CD4-positive, alpha-beta T cell treated with Interleukin-21 for 1 hour (primary cell): ENCODE results near the gene DIO3.
A peak's percentile ranks its signal among the peaks of the same experiment; 100 is the strongest.

Source experiments
- DNase-seq: peaks from one replicate; pipeline ENCODE4 v3.0.0-alpha.2; 2020

The DIO3 gene

DNA sequence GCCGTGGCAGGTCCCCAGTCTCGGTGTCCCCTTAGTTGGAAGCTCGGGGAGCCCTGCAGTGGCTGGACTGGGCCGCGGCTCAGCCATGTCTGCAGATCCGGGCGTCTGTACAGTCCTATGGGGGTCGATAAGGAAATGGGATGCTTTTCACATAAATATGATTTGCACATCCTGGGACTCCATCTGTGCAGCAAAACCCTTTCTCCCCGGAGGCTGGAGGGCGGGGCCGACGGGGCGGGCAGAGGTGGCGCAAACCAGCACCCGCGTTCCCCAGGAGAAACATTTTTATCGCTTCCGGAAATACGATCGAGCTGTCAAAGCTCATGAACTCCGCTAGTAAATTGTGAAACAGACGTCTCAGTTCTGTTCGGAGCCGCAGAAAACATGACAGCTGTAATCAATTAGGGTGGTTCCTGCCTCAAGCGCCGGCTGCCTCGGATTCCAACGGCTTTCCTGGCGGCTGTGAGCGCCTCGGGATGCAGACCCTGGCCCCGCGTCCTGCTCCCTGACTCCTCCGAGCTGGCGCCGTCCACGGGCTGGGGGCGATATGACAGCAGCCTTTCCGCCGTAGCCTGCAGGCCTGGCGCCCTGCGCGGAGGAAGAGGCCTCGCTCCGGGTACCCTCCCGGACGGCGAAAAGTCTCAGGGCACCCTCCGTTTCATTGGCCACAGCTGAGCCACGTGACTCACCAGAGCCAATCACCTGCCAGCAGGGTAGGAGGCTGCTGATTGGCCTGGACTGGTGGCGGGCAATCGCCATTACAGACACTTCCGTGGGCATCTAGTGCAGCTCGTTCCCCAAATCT lies 23.0 kb downstream of the DIO3 start:
- no peak for DNase-seq

DNA sequence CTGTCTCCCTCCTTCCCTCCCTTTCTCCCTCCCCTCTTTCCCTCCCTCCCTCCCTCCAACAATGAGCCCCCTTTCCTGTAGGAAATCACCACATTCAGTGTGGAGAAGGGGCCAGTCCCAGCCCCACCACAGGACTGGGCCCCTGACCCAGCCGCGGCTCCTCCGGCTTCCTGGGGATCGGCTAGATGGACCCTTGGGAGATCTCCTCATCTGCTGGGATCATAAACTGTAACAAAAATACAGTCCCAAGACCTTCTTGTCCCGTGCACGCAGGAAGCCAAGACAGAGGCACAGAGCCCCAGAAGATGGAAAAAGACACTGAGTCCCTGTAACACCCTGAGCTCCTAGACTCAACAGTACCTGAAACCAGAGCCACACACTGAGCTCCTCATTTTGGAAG lies 23.9 kb downstream of the DIO3 start:
- DNase-seq: no peak

DNA sequence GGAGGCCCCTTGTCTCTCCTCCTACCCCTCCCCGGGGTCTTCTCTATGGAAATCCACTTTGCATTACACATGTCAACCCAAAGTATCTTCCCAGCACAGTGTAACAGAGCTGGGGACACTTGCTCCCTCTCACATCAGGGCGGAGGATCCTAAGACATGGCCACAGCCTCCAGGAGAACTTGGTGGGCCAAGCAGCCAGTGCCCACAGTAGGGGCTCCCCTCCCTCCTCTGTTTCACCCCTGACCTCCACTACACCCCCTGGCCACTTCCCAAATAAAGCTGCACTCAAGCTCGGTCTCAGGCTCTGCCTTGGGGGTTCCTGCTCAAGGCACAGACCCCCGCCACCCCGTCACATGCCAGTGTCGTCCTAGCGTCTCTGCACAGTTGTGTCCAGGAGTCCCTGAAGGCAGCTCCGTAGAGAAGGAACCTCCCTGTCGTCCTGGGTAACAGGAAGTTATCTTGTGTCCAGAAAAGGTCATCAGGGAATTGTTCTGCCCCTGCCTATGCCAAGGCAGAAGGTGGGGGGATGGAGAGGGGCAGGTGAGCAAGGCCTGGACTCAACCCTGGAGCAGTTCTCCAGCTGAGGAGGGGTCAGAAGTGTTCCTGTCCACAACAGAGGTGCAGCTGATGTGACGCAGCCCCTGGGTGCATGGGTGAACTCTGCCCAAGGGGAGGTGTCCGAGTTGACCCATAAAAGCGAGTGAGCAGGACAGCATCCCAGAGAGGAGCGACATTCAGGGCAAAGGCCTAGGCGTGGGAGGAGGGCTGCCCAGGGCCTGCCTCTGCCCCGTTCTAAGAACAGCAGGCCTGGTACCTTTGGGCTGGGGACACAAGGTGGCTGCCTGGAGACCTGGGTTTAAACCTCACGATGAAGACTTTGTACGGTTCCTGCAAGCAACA lies 25.5 kb downstream of the DIO3 start:
- no peak for DNase-seq

DNA sequence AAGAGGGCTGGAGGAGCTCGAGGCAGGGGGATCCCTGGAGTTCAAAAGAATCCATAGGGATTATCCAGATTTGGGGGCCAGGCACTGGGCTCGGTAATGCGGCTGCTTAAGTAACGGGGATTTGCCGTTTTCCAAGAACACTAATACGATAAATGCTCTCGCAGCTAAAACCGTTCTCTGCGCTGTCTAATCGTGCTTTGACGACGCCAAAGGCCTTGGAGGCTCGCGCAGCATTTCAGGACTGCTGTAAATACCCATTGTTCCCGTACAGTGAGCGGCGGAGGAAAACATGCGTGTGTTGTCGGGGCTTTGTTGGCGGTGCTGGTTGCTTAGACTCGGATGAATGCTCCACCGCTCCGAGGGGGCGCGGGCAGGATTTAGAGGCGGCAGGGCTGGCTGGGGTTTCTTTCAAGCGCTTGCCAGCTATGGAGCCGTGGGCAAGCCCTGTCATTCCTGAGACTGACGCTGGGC lies 26.2 kb downstream of the DIO3 start:
- DNase-seq: no peak

DNA sequence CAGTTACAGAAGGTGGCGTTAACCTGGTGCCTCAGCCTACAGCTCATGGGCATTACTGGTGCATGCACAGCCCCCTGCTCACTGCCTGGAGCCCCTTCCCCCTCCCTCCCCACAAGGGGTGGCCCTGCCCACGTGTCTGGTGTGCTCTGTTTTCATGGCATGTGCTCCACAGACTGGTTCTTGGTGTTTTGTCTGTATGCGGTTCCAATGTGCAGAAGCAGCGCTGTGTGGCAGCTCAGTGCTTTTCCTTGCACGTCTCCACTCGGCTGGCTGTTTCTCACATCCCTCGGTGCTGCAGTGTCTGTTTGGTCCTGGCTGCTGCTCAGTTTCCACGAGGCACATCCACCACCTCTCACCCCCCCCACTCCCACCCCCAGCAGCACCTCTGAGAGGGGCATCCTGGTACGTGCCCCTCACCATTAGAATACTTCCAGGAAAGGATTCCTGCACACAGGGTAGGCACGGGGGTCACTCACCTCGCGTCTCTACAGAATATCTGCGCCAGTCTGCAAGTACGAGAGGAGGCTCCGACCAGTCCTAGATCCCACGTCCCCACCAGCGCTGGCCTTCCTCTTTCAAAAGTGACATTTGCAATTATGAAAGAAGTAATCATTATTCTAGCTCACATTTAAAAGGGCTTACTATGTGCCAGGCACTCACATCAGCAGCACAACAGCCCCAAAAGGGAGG lies 27.1 kb downstream of the DIO3 start:
- no peak for DNase-seq

DNA sequence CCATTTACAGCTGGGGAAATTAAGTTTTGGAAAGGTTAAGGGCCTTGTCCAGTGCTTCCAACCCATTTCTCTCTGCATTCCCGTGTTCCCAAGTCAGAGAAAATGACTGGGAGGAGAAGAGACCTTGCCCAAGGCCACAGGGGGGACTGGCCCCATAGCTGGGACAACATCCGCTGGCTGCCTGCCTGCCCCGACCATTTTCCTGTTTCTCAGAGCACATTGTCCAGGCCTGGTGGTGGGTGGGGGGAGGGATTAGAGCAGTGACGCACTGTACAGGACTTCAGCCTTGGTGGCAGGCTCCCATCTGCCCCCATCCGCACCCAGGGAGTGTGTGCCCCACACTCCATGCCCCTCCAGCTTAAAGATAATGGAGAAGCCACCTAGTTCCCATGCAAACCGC lies 27.7 kb downstream of the DIO3 start:
- DNase-seq: no peak

DNA sequence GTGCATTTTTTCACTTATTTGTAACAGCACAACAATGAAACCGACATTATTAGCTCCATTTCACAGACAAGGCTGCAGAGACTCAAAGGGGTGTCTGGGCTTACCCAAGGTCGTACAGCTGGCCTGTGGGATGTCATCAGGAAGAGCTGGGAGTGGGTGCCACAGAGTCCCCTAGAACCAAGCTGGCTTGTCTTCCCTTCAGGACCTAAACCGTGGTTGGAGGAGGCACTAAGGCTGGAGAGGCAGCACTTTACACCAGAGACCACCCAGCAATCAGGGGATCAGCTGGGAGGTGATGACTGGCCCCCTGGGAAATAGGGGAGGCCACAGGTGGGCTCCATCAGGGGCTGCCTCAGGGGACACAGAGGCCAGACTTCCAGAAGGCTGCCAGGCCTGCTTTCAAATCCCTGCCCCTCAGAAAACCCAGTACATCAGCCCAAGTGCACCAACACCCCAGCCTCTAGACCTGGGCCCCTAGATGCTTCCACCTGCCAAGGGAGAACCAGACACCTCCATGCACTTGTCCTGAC lies 28.3 kb downstream of the DIO3 start:
- DNase-seq: no peak

DNA sequence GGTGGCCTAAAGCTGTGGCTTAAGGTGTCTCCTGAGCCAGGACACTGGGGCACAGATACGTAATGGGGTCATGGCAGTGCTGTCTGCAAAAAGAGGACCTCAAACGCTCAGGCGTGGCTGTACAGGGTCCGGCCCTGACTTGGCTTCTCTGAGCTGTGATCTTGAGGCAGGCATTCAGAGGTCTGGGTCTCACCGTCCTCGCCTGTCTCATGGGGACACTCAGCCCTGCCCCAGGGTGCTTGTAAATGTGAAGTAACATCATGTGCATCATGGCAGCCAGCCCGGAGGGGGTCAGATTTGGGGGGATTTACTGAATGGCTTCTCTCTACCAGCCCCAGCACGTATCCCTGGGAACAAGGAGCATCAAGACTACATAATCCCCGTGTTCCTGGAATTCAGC lies 28.8 kb downstream of the DIO3 start:
- DNase-seq: no peak

DNA sequence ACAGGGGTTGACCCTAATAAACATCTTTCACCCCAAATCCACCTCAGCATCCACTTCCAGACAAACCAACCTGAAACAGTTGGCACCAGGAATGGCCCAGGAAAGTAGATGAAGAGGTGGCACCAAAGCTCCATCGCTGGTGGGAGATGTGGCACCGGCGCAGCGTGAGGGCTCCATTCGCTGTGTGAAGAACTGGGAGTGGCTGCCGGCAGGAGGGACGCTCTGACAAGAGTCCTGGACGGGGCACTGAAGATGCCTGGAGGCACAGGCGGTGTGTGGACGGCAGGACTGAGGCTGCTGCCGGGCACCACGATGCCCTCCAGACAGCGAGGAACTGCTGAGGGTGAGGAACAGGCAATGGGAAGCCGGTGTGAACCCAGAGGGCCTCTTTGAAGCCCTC lies 29.3 kb downstream of the DIO3 start:
- no peak for DNase-seq

DNA sequence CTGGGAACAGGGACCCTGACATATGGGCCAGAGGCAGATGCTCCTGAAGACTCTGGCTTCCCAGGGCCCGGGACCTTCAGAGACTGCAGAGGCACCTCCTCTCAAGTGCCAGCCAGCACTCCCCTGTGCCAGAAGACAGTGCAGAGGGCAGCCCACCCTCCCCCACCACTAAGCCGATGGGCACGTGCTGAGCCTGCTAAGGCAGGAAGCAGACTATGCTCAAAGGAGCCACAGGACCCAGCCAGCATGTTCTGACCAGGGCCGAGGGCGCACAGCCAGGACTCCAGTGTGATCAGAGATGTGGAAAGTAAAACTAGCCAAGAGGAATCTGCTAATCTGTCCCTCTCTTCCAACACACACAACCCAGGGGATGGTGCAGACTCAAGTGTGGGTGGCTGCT lies 29.8 kb downstream of the DIO3 start:
- no peak for DNase-seq

DNA sequence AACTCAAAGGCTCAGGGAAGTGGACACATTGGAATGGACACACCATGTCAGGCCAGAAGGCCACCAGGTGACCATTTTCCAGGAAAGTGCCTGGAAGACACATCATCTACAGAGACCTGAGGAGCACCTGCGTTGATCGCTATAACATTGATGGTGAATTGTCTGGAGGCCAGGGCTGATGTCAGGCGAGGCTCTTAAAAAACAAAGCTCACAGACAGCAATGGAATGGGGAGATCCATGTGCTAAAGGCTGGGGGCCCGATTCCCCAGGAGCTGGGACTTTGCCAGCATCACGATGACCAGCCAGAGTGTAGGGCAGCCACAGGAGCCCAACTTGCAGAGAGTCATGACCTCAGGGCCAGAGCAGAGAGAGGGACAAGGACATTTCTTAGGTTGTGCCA lies 30.3 kb downstream of the DIO3 start:
- no peak for DNase-seq

DNA sequence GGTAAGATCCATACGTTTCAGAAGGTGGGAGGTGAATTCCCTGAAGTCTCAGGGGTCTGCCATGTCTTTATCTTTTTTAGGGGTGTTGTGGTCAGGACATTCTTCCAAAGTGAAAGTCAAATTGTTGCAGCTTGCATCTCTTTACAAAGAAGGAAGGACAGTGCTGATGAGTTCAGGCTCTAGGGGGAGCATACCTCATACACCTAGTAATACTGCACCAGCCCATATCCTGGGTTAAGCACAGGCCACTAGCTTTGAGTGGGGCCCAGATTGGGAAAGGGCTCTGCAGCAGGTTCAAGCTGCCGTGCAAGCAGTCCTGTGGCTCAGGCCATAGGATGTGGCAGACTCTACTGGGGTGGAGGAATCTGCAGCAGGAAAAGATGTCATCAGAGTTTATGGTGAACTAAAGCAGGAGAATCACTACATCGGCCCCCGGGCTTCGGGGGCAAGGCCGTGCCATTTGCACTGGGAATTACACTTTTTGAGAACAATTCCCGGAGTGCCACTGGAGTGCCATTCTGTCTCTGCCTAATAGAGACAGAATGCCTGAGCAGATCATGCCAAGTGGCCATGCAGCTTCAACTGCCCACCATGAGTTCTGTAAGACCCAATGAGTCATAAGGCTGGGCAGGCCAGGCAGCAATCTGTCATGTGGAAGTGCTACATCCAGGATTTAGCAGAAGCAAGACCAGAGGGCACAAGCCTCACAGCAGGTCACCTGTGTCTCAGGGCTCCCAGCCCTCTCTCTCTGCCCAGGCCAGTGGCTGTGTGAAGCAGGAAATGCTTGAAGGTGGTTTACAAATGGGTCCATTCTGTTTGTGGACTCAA lies 32.3 kb downstream of the DIO3 start:
- DNase-seq: no peak

DNA sequence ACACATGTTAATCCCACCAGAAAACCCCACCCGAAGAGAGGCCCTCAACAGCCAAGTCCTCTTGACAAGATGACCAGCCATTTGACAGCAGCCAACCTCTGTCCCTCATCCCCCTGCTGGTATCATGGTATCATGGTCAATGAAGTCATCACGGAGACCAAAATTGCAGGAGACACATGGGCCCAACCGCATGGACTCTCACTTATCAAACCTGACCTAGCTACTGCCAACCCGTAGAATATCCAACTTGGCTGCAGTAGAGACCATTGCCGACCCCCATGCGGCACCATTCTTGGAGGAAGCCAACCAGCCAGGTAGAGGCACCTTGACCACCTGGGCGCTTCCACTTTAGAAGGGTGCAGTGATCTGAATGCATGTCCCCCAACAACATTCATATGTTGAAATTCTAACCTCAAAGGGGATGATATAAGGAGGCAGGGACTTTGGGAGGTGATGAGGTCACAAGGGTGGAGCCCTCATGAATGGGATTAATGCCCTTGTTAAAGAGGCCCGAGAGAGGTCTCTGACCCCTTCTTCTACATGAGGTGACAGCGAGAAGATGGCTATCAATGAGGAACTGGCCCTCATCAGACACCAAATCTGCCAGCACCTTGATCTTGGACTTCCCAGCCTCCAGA lies 33.3 kb downstream of the DIO3 start:
- no peak for DNase-seq

DNA sequence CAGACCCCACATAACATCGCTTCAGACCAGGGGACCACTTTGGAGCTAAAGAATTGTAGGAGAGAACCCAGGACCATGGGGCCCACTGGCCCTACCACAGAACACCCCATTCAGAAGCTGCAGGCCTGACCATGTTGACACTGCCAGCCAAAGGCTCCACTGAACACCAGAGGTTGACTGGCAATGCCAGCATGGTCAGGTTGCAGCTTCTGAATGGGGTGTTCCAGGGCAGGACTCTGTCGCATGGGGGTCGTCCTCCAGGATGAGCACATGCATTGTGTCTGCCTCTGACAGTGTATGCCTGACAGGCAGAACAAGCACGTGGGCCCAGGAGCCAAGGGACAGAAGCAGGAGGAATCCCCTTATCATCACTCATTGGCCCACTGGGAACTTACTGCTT lies 34.1 kb downstream of the DIO3 start:
- no peak for DNase-seq

DNA sequence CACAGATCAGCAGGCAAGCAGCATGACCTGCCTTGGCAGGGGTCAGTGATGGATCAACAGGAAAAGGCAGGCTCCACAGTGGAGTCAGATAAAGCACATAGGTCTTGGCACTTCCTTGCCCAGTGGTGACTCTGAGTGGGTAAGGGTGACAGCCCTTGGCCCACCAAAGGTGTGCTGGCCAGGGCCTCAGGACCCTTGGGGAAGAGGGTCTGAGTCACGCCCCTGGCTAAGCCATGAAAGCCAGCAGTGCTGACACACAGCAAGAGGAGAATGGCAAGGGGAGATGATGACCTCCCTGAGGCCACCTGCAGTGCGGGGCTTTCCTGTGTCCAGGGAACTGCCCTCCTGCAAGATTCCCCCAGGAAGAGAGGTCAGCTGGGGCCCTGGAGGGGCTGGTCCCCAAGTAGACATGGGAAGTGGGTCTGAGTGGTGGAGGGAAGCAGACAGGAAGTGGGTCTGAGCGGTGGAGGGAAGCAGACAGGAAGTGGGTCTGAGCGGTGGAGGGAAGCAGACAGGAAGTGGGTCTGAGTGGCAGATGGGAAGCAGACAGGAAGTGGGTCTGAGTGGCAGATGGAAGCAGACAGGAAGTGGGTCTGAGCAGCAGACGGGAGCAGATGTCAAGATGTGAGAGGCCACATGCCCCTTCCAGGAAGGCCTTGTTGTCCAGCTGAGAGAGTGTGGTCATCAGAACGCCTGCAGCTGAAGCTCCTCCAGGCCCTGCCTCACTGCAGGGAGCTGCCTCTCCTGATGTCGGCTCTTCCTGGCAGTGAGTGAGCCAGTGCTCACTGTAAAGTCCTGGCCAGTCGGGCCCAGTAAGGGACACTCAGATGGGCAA lies 34.8 kb downstream of the DIO3 start:
- DNase-seq: peak; percentile 44

DNA sequence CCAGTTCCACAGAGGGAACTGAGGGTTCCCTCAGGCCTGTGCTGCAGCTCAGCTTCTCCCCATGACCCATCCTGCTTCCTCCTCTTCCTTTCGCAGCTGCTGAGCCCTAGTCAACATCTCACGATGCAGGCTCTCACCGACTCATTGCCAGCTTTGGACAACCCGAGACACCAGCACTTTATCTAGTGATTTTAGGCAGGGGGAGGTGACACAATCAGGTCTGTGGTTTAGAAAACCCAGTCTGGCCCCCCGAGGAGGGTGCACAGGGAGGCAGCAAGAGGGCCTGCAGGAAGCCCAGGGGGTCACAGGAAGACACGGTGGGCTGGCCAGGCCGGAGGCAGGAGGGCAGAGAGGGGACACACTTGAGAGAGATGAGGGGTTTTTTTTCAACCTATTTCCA lies 35.4 kb downstream of the DIO3 start:
- DNase-seq: no peak

DNA sequence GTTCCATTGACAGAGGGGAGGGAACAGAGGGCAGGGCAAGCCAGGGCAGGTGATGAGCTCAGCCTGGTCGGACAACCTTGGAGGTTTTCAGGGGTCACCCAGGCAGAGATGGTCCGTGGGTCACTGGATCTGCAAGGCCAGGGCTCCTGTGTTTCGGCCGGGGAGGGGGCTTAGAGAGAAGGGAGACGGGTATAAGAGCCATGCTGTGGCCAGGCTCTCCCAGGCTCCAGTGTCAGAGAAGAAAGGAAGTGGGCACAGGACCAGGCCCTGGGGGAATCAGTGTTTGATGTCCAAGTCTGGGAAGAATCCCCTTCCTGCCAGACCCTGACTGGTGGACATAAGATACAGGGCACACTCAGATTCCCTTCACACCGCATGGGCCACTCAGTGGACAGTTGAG lies 36.9 kb downstream of the DIO3 start:
- DNase-seq: no peak

DNA sequence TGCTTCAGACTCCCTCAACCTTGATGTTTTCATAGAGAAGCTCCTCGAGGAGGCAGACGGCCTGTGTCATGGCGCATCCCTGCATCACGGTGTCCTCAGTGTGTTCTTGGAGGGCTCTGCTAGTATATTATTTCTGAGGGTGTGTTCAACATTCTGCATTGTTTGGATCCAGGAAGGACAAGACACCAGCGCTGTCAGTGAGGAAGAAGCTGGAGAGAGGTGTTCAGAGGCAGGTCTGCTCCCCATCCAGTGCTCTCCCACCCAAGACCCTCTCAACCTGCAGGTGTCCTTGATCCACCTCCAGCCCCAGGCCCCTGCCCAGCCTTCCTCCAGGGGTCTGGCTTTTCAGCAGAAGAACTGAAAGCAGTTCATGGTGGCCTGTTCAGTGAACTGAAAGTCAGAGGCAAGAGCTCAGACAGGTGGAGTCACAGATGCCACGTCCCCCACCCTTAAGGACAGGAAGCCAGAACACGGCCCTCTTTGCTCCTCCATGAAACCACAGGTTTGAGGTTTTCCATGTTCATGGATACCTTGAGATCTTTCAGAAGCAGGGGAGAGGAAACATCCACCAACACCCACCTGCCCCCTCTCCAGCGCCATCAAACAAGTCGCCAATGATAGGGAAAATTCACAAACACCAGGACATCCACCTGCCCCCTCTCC lies 37.4 kb downstream of the DIO3 start:
- DNase-seq: no peak

DNA sequence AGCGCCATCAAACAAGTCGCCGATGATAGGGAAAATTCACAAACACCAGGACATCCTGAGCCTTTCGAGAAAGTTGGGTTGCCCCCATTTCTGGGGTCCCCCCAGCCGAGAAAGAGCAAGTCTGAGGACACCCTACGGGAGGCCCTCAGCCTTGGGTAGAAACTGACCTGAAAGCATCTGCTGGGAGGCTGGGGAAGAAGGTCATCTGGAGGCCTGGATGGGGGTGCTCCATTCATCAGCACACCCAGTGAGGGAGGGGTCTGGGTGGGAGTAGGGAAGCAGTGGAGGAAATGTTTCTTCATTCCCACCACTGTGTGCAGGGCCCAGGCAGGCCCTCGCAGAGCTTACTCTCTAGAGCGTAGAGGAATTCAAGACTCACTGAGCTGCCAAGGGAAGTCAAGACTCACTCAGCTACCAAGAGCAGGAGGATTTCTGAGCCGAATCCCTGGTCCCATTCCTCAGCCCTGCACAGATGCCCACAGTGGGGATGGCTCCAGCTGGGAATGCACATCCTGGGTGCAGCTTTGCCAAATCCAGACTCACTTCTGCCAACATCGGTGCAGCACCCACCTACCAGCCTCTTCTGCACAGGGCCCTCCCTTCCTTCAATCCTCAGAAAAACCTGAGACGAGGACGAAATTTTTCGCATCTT lies 38.1 kb downstream of the DIO3 start:
- DNase-seq: no peak
